B cell (primary cell): ENCODE results near the gene CRY2. TPM values are rescaled to one million over a fixed set of nuclear protein-coding genes. Genes with fewer than 3 reads are reported as not detected.

Experiments
- ATAC-seq: fragments of 200-7000 bp; cut with Tn5 transposase; one replicate; pipeline ENCODE4 v1.10.0; 2021; ENCODE audit warnings: low read depth, mild to moderate bottlenecking, moderate number of reproducible peaks, moderate library complexity
- CTCF ChIA-PET: fragments of 350-600 bp; sonication (Branson Sonifier 250); formaldehyde crosslinking; loops from one replicate; lab custom pipeline; 2021; ENCODE audit warnings: antibody characterized with exemption, inconsistent platforms; lab: Charles Lee
- POLR2A ChIA-PET: fragments of 350-600 bp; sonication (Branson Sonifier 250); formaldehyde crosslinking; loops from one replicate; lab custom pipeline; 2021; ENCODE audit warnings: antibody characterized with exemption; lab: Charles Lee
- DNase-seq: peaks from one replicate; pipeline ENCODE4 v3.0.0; 2013
- H2AFZ ChIP-seq: 2 replicates; pipeline ENCODE4 v1.6.1; 2012; ENCODE audit warnings: mild to moderate bottlenecking, low read depth, low read length; ENCODE audit not compliant: insufficient read depth, poor library complexity, severe bottlenecking
- H3K27ac ChIP-seq, 2 donors: 1 replicate in 1 of 2; 2 replicates in 1 of 2; pipeline ENCODE4 v1.5.1; 2012 to 2013; ENCODE audit warnings: low read length in 2 of 2, mild to moderate bottlenecking in 2 of 2, moderate library complexity in 1 of 2
- H3K27me3 ChIP-seq, 4 experiments: fragments of 200-600 bp in 1 of 4; sonication (generic) in 1 of 4; replicated peaks in 1 of 4; 1 replicate in 2 of 4; 2 replicates in 2 of 4; pipeline versions ENCODE4 v1.6.1 to v1.7.0; 2013 to 2016; ENCODE audit warnings: low read length in 3 of 4, mild to moderate bottlenecking in 2 of 4, mixed read lengths in 1 of 4, moderate library complexity in 1 of 4; ENCODE audit not compliant: insufficient read depth in 4 of 4, control insufficient read depth in 3 of 4; ENCODE audit errors: control extremely low read depth in 1 of 4
- H3K36me3 ChIP-seq, 2 experiments: replicated peaks in 1 of 2; 1 replicate in 1 of 2; 2 replicates in 1 of 2; pipeline versions ENCODE4 v1.6.1 to v1.7.1; 2013; ENCODE audit warnings: low read length in 1 of 2; ENCODE audit not compliant: insufficient read depth in 2 of 2, control insufficient read depth in 1 of 2; ENCODE audit errors: control extremely low read depth in 1 of 2, extremely low read depth in 1 of 2
- H3K4me1 ChIP-seq, 2 donors: fragments of 200-600 bp in 1 of 2; sonication (generic) in 1 of 2; 1 replicate in 1 of 2; 2 replicates in 1 of 2; pipeline versions ENCODE4 v1.5.1 to v1.6.1; 2013 to 2017; ENCODE audit warnings: low read length in 2 of 2; ENCODE audit not compliant: control insufficient read depth in 2 of 2, insufficient read depth in 2 of 2
- H3K4me2 ChIP-seq: replicated peaks from 2 replicates; pipeline ENCODE3; 2012; ENCODE audit warnings: mild to moderate bottlenecking, low read depth, low read length; ENCODE audit not compliant: poor library complexity, severe bottlenecking
- H3K4me3 ChIP-seq, 5 experiments: fragments of 200-600 bp in 1 of 5; sonication (generic) in 1 of 5; 1 replicate in 3 of 5; 2 replicates in 2 of 5; pipeline versions ENCODE4 v1.5.1 to v1.7.0; 2011 to 2016; ENCODE audit warnings: low read length in 4 of 5, mild to moderate bottlenecking in 4 of 5, low read depth in 2 of 5, control low read depth in 1 of 5, moderate library complexity in 1 of 5; ENCODE audit not compliant: insufficient read depth in 1 of 5; ENCODE audit errors: control extremely low read depth in 1 of 5, extremely low read depth in 1 of 5
- H3K79me2 ChIP-seq: fragments of 200-600 bp; sonication (generic); one replicate; pipeline ENCODE4 v1.6.0; 2016; ENCODE audit warnings: low read length; ENCODE audit not compliant: control insufficient read depth, insufficient read depth
- H3K9ac ChIP-seq: fragments of 200-600 bp; sonication (generic); 2 replicates; pipeline ENCODE4 v1.6.1; 2017; ENCODE audit warnings: mild to moderate bottlenecking, low read length, moderate library complexity
- H3K9me3 ChIP-seq, 3 donors: one replicate each; pipeline versions ENCODE4 v1.6.1 to v1.7.1; 2013; ENCODE audit warnings: low read length in 2 of 3; ENCODE audit not compliant: control insufficient read depth in 2 of 3, insufficient read depth in 1 of 3; ENCODE audit errors: control extremely low read depth in 1 of 3
- H4K20me1 ChIP-seq: 2 replicates; pipeline ENCODE4 v1.6.0; 2012; ENCODE audit warnings: mild to moderate bottlenecking, low read length; ENCODE audit not compliant: insufficient read depth, control insufficient read depth, poor library complexity, severe bottlenecking
- H3K27ac Mint-ChIP-seq: one replicate; pipeline ENCODE4 v1.8.0; 2021; ENCODE audit warnings: mixed read lengths
- H3K27me3 Mint-ChIP-seq: one replicate; pipeline ENCODE4 v1.8.0; 2021; ENCODE audit warnings: mixed read lengths
- H3K4me1 Mint-ChIP-seq: one replicate; pipeline ENCODE4 v1.8.0; 2021; ENCODE audit warnings: mixed read lengths
- H3K4me3 Mint-ChIP-seq: one replicate; pipeline ENCODE4 v1.8.0; 2021; ENCODE audit warnings: mixed read lengths
- H3K9me3 Mint-ChIP-seq: one replicate; pipeline ENCODE4 v1.8.0; 2022; ENCODE audit warnings: mixed read lengths; ENCODE audit not compliant: insufficient read depth
- CTCF ChIP-seq: fragments of 200-600 bp; IDR thresholded peaks from one replicate; pipeline ENCODE4 v1.8.0; 2022; ENCODE audit warnings: antibody characterized with exemption, mild to moderate bottlenecking
- EZH2 ChIP-seq: IDR thresholded peaks from 2 replicates; pipeline ENCODE4 v1.6.1; 2012; ENCODE audit warnings: borderline replicate concordance, low read depth, mild to moderate bottlenecking, moderate library complexity, low read length; ENCODE audit not compliant: insufficient read depth, poor library complexity, severe bottlenecking
- WGBS: methylation state at CpG from one replicate; pipeline ENCODE4 v1.1.5; 2013; ENCODE audit warnings: missing lambda C conversion rate; ENCODE audit not compliant: insufficient coverage; 5-methylcytosine and 5-hydroxymethylcytosine counted together
- intact Hi-C: fragments of 100-400 bp; cut with micrococcal nuclease; formaldehyde crosslinking; loops from one replicate; pipeline ENCODE4 v1.10.0; 2022
- polyA plus RNA-seq: library from polyadenylated mRNA; depleted of rRNA; stranded (reverse); fragments of >200 nt; gene quantifications from 2 replicates; pipeline ENCODE4 v1.2.3, GENCODE V29; 2012
- total RNA-seq, 2 donors: library from RNA; stranded (reverse); fragments of 120-200 nt in 1 of 2; gene quantifications; 1 replicate in 1 of 2; 2 replicates in 1 of 2; pipeline versions ENCODE4 v1.2.3 to v1.2.4, GENCODE V29; 2013 to 2022

CRY2 gene
- total and polyA plus RNA-seq, 2 donors (not counting 1 experiment from before 2014, with no cell fraction given), result 20.4 to 65.1 TPM

GRCh38 chr11:45804761-45805304, 42.4 kb upstream of the CRY2 start, which contains the start of gene SLC35C1:
TSS of gene SLC35C1 (plus strand) at chr11:45805149. CDS start at chr11:45805802, 653 bp downstream.
- Mint-ChIP-seq H3K27ac (peak within 1 kb of the TSS; percentile 91), H3K27me3 (no peaks in the 10 kb centered on the region), H3K9me3 (no peaks in the 10 kb centered on the region), H3K4me1 (peaks cover 41% of the 10 kb centered on the region), H3K4me3 (peak within 1 kb of the TSS; percentile 94)
- H3K9ac ChIP-seq, result peak within 1 kb of the TSS; percentile 71
- peaks cover 27 to 35% of the 10 kb centered on the region in 2 donors for H3K4me1 ChIP-seq
- peak within 1 kb of the TSS; percentile 94 for H2AFZ ChIP-seq
- intact Hi-C loops, result loop anchor here (1.0 to 5.0 kb wide), 7 partner anchors 12 to 542 kb away; partner anchors contain the start of genes CRY2 and DGKZ
- ChIA-PET POLR2A (interaction anchor here (0.5 to 1.4 kb wide), 4 partner anchors 33 to 1409 kb away, joined by 3 to 5 read pairs (median 4); partner anchors contain the start of gene CRY2), CTCF (interaction anchor here (0.8 to 3.2 kb wide), 5 partner anchors 12 to 160 kb away, joined by 3 to 11 read pairs (median 3); partner anchors contain the start of gene CRY2)
- peak; percentile 96 for ATAC-seq
- no peaks in the 10 kb centered on the region for H3K27me3 ChIP-seq
- peaks cover 10% of the 10 kb centered on the region for H4K20me1 ChIP-seq
- TF ChIP-seq CTCF (no peak), EZH2 (no peak)
- peak within 1 kb of the TSS; percentile 42 to 96 (median 92) for H3K4me3 ChIP-seq
- peak; percentile 95 for DNase-seq
- WGBS, result 0% methylated on average over 44 of the region's 49 CpGs
- peaks cover 25% of the 10 kb centered on the region for H3K79me2 ChIP-seq
- peak within 1 kb of the TSS; percentile 83 for H3K4me2 ChIP-seq
- H3K27ac ChIP-seq, result peak within 1 kb of the TSS; percentile 62 to 67
- no peaks in the 10 kb centered on the region for H3K9me3 ChIP-seq
- peaks cover 0 to 6% of the 10 kb centered on the region in 2 experiments for H3K36me3 ChIP-seq
